HG03066 (cell line): ENCODE results near the gene WDR83.
"Not testable (repeated sequence)": the region's sequence is repeated elsewhere in the genome, so short reads cannot be mapped to it uniquely, and the experiment has no call there.

Source experiments
- ATAC-seq: cut with Tn5 transposase; IDR thresholded peaks from one replicate; pipeline ENCODE4 v1.9.1; 2021; ENCODE audit warnings: low read depth; ENCODE audit not compliant: unreplicated experiment

The WDR83 gene

DNA sequence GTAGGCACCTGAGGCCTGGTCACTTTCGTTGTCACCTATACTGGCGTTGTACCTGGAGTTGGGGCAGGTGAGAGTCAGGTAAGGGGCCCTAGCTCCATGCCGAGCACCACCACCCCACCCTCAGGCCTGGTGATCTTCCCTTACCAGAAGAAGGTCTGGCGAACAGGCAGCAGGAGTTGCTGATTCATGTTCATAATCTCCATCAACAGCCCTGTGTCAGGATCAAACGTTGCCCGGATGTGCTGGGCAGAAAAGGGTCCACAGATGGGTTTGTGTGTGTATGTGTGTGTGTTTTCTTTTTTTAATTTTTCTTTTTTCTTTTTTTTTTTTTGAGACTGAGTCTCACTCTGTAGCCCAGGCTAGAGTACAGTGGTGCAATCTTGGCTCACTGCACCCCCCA lies 14.4 kb upstream of the WDR83 start:
- no peak for ATAC-seq

- ATAC-seq = no peak
Observed at GRCh38 chr19:12655546-12655945, 11.1 kb upstream of the WDR83 start.

DNA sequence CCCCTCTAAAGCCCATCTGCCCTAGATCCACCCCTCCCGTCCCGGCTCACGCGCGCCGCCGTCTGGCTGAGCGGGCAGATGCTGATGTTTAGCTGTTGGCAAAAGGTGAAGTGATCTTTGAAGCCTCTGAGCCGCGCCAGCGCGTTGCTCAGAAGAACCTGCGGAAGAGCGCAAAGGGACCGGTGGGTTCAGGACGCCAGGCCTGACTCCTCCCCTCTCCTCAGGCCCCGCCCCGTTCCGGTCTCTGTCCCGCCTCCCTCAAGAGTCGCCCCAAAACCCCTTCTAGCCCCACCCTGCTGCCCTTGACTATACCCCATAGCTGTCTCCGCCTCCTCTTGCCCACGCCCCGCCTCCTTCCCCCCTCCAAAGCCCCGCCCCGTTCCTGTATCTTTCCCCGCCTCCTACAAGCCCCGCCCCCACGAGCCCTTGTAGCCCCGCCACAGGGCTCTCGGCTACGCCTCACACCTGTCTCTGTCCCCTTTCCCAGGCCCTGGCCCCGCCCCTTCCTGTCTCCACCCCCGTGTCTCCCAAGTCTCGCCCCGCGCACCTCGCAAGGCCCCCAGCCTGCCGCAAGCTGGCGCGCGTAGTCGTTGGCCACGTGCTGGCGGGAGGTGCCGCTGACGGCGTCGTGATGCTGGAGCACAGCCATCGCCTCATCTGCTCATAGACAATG lies 9.6 kb upstream of the WDR83 start:
- no peak for ATAC-seq

DNA sequence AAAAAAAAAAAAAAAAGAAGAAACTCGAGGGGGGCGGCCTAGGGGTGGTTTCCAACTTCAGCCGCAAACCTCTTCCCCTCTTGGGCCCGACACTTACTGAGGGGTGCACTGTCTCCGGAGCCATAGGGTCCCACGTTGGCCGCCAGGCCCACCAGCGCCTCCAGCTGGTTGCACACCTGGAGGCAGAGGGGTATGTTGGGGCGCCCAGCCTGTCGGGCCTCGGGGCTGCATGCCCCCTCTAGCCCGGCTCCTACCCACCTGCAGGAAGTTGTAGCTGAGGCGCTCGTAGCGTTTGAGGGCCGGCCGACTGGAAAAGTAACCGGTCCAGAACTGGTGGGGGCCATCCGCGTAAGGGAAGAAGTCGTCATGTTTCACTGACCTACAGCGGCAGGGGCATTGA lies 8.6 kb upstream of the WDR83 start:
- ATAC-seq = no peak

- ATAC-seq = no peak
Observed at GRCh38 chr19:12660980-12661379, 5.6 kb upstream of the WDR83 start.

DNA sequence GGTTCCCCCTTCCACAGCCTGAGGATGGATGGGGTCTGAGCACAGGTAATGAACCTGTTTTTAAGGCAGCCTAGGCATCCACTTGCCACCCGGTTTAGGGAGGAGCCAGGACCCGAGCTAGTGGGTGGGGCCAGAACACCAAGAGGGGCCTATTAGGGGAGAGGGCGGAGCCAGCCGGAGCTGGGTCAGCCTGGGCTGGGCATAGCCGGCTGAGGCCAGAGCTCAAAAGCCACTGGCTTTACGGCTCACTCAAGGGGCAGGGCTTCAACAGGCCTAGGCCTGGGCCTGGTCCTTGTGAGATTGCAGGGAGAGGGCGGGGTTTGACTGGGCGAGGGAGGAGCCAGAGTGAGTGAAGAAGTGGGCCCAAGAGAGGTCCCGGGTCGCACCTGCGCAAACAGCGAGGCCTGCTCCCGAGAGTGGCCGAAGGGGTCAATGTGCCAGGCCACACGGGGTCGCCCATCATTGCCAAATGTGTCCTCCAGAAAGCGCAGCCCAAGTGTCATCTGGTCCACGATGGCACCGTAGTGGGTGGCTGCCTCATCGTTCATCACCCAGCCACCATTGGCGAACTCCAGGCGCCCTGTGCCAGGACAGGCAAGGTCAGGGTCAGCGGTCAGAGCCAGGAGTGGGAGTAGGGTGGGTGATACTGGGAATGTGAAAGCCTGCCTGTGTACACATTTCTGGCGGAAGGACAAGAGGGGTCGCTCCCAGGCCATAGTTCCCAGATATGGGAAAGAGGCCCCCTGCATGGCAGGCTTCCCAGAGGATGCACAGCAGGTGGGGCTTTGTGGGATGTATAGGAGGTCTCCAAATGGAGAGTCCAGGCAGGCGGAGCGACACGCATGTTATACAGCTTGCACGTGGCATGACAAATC lies 2.0 kb upstream of the WDR83 start:
- ATAC-seq = no peak

GRCh38 chr19:12665281-12665573 lies 1.4 kb upstream of the WDR83 start:
- no peak for ATAC-seq

DNA sequence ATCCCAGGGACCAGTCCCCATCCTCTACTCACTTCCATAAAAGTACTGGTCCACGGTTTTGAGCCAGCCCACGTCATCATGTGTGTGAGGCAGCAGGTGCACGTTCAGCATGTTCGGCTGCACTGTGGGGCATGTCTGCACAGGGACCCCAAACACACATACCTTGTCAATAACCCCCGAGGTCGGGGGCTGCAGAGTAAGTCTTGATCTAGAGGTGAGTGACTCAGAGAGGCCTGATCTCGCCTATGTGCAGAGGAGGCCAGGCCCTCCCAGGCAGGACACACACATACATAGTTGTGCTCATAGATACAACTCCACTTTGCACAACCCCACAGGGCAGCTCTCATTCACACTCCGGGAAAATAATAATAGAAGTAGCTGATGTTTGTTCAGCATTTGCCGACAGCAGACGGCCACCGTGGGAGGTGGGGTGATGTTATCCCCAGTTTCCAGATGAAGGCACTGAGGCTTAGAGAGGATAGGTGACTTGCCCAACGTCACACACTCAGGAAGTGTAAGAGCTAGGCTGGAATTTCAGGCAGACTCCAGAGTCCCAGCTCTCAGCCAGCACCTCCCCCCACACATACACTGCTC lies 839 bp upstream of the WDR83 start:
- ATAC-seq = no peak

- ATAC-seq = no peak
Observed at GRCh38 chr19:12667731-12668302, 1.2 kb downstream of the WDR83 start.

- ATAC-seq = no peak
Observed at GRCh38 chr19:12668346-12668745, 1.7 kb downstream of the WDR83 start.

DNA sequence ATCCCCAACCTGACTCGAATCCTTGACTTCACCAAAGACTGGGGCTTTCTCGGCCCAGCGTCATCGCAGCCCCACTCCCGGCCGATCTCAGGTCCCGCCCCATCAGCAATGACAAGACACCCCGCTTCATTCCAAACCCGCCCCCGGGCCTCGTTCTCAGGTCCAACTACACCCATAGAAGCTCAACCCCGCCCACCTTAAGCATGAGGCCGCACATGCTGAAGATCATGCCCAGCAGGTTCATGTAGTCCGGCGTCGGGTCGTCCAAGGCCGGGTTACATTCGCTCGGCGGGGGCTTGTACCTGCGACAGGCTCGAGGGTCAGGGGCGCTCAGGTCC lies 2.3 kb downstream of the WDR83 start:
- no peak for ATAC-seq

DNA sequence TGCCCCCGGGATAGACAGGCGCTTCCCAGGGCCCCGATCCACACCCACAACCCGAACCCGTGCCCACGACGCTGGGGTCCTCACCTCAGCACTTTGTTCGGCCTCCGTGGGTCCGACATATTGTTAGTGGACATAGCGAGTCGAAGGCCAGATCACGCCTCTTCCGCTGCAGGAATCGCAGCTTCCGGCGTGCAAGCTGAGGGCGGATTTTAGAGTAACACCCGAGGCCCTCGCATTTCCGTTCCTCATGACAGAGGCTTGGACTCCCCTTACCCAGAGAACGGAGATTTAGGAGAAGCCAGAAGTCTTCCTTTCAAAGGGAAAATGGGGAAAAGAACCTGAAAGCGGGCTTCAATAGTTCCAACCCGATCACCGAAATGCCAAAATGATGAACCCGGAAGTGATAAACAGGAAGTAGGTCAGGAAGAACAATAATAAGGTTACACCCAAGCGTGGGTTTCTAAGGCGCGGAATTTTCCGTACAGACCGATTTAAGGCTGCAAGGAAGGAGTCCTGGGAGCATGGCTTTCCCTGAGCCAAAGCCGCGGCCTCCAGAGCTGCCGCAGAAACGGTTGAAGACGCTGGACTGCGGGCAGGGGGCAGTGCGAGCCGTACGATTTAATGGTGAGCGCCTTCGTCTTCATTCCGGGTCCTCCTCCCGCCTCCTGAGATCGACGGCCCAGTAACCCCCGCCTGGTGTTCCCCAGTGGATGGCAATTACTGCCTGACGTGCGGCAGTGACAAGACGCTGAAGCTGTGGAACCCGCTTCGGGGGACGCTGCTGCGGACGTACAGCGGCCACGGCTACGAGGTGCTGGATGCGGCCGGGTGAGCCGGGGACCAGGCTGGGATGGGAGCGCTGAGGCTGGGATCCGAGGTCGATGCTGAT lies 2.9 kb downstream of the WDR83 start:
- no peak for ATAC-seq

GRCh38 chr19:12670159-12670928 lies 3.7 kb downstream of the WDR83 start:
- no peak for ATAC-seq

DNA sequence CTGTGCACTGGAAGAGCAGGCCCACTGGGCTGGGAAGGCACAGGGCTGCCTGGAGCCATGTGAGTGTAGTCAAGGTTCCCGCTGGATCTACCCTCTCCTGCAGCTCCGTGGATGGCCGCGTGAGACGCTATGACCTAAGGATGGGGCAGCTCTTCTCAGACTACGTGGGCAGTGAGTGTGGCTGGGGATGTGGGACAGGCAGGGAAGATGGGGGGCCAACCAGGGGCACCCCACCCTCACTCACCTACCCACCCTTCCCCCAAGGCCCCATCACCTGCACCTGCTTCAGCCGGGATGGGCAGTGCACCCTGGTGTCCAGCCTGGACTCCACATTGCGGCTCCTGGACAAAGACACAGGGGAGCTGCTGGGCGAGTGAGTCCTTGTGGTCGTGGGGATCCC lies 6.1 kb downstream of the WDR83 start:
- no peak for ATAC-seq

DNA sequence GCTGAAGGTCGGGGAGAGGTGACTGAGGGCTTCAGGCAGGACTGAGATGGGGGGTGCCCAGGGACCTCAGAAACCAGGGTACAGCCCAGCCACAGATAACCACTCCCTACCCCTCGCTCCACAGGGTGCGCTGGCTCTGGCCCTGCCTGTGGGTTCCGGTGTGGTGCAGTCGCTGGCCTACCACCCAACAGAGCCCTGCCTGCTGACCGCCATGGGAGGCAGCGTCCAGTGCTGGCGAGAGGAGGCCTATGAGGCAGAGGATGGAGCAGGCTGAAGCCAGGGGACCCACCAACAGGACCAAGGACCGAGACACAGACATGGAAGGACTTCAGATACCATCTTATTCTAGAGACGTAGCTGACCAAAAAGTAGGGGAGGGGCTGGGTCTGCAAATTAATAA lies 8.8 kb downstream of the WDR83 start:
- ATAC-seq = no peak

GRCh38 chr19:12675940-12676339 lies 9.3 kb downstream of the WDR83 start:
- ATAC-seq = no peak

DNA sequence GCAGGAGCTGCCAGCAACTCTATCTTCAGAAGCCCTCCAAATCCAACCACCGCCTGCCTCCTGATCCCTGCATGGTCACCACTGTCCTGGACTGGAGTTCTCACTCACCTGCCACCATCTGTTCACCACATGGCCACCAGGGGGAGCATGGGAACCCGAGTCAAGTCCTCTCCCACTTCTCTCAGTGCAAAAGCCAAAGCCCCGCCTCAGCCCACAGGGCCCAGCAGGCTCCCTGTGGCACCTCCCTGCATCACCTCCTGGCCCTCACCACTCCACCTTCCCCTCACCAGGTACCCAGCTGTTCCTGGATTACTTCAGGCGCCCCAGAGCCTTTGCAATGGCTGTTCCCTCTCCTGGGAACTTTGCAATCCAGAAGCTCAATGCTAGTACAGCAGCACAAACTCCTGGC lies 9.8 kb downstream of the WDR83 start:
- ATAC-seq = no peak

DNA sequence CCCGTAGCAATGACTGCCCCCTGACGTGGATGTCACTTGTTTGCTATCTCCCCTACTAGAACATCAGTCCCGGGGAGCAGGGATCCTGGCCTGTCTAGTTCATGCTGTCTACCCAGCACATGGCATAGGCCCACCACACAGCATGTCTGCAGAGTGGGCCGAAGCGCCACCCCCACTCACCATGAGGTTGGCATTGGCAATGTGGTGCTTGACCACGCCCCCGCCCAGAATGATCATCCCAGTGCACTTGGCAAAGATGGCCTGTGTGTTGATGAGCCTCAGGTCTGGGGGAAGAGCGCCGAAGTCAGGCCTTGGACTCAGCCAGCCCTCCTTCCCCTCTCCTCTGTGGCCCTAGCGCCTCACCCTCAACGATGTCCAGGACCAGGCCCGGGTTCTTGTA lies 10.3 kb downstream of the WDR83 start:
- ATAC-seq = no peak

GRCh38 chr19:12678039-12678438 lies 11.4 kb downstream of the WDR83 start:
- ATAC-seq = not testable (repeated sequence)

GRCh38 chr19:12680034-12680433 lies 13.4 kb downstream of the WDR83 start:
- ATAC-seq = no peak
